Adrenal gland (tissue), 12 donors: ENCODE measurements around the gene ARL15. TPM values are rescaled to one million over a fixed set of nuclear protein-coding genes. Genes with fewer than 3 reads are reported as not detected.

Experiments
- DNase-seq, 7 donors: peaks; one replicate each; pipeline ENCODE4 v3.0.0-alpha.2; 2019 to 2020
- H3K27ac ChIP-seq, 5 donors: fragments of 200-600 bp; sonication (generic) in 4 of 5; 1 replicate in 3 of 5; 2 replicates in 2 of 5; pipeline versions ENCODE4 v1.5.1 to v1.8.0; 2016 to 2020; ENCODE audit warnings: mild to moderate bottlenecking in 1 of 5
- H3K27me3 ChIP-seq: fragments of 200-600 bp; 2 replicates; pipeline ENCODE4 v1.8.0; 2021
- H3K36me3 ChIP-seq, 2 donors: fragments of 200-600 bp; replicated peaks in 1 of 2; 1 replicate in 1 of 2; 2 replicates in 1 of 2; pipeline versions ENCODE4 v1.5.1 to v1.8.0; 2018 to 2022
- H3K4me1 ChIP-seq, 2 donors: fragments of 200-600 bp; replicated peaks in 1 of 2; 1 replicate in 1 of 2; 2 replicates in 1 of 2; pipeline versions ENCODE4 v1.5.1 to v1.8.0; 2018 to 2021
- H3K4me3 ChIP-seq, 4 donors: fragments of 200-600 bp; sonication (generic) in 3 of 4; one replicate each; pipeline ENCODE4 v1.5.1; 2016 to 2018
- H3K9me3 ChIP-seq, 3 donors: fragments of 200-600 bp; sonication (generic) in 1 of 3; replicated peaks in 1 of 3; 1 replicate in 2 of 3; 2 replicates in 1 of 3; pipeline versions ENCODE4 v1.5.1 to v1.8.0; 2016 to 2021
- POLR2A ChIP-seq, 2 donors: fragments of 450-650 bp; IDR thresholded peaks; one replicate each; pipeline ENCODE4 v1.6.1; 2017; ENCODE audit warnings: antibody characterized with exemption in 2 of 2, mild to moderate bottlenecking in 2 of 2, moderate library complexity in 1 of 2
- WGBS, 4 donors: extraction: QIAGEN DNeasy Blood & Tissue Kit in 2 of 4; methylation state at CpG; one replicate each; pipeline versions ENCODE4 v1.1.5 to v1.1.7; 2013 to 2017; 5-methylcytosine and 5-hydroxymethylcytosine counted together
- intact Hi-C, 2 donors: fragments of 100-400 bp; cut with DNase I; formaldehyde crosslinking; loops; one replicate each; pipeline versions ENCODE4 v1.14.1 to v1.15.0; 2022 to 2023
- polyA plus RNA-seq, 3 donors: library from polyadenylated mRNA; stranded (reverse); fragments of 200-250 nt in 2 of 3; fragments of 350-450 nt in 1 of 3; fragmentation: Illumina TruSeq in 1 of 3; extraction: RNeasy Lipid Tissue Mini Kit (QIAGEN cat#74804) in 1 of 3; gene quantifications; one replicate each; pipeline ENCODE4 v1.2.3, GENCODE V29; 2013 to 2014
- total RNA-seq, 9 donors: library from RNA; depleted of rRNA in 4 of 9; stranded (reverse); fragments of >200 nt in 4 of 9; fragments of 120-200 nt in 1 of 9; fragmentation: NEBNext Ultra II Directional in 1 of 9; extraction: Animal tissue kit (Norgen Biotek cat#: 25700) in 1 of 9; gene quantifications; one replicate each; pipeline versions ENCODE4 v1.1.0 to v1.2.4, GENCODE V29; 2013 to 2023
- TF ChIP-seq, protein P1 (sequence below), 6 experiments: fragments of 450-650 bp in 4 of 6; fragments of 200-600 bp in 2 of 6; sonication (generic) in 1 of 6; IDR thresholded peaks; 1 replicate in 5 of 6; 2 replicates in 1 of 6; pipeline versions ENCODE4 v1.5.1 to v1.8.0; 2016 to 2021; ENCODE audit warnings: antibody characterized with exemption in 6 of 6, mild to moderate bottlenecking in 2 of 6, moderate library complexity in 1 of 6
- donor health status: healthy with polysubstance abuse.
- donor health status: Bipolar disorder and iron deficiency.
- donor health status: DM: yes; HTN: yes; CAD: no.
- donor health status: DM: no; HTN: no; CAD: no.
- donor health status: DM: no; HTN: no; CAD: no.
- donor health status: DM: yes; HTN: yes; CAD: no.

Gene ARL15
- total and polyA plus RNA-seq, 12 donors = 12.1 to 85.6 (median 38.9) TPM

GRCh38 chr5:53922508-53923498 lies 387.6 kb downstream of the ARL15 start:
- H3K27me3 ChIP-seq = no peaks in the 10 kb centered on the region
- intact Hi-C loops = loop anchor here in 1 of 2 donors (5.0 kb wide), 1 partner anchor 34 kb away; no protein-coding TSS in a partner anchor
- H3K4me1 ChIP-seq = no peaks in the 10 kb centered on the region
- no peak overlapping the region for H3K27ac ChIP-seq
- H3K36me3 ChIP-seq = no peaks in the 10 kb centered on the region
- DNase-seq = no peak
- no peaks in the 10 kb centered on the region for H3K9me3 ChIP-seq
- TF ChIP-seq, protein P1, sequence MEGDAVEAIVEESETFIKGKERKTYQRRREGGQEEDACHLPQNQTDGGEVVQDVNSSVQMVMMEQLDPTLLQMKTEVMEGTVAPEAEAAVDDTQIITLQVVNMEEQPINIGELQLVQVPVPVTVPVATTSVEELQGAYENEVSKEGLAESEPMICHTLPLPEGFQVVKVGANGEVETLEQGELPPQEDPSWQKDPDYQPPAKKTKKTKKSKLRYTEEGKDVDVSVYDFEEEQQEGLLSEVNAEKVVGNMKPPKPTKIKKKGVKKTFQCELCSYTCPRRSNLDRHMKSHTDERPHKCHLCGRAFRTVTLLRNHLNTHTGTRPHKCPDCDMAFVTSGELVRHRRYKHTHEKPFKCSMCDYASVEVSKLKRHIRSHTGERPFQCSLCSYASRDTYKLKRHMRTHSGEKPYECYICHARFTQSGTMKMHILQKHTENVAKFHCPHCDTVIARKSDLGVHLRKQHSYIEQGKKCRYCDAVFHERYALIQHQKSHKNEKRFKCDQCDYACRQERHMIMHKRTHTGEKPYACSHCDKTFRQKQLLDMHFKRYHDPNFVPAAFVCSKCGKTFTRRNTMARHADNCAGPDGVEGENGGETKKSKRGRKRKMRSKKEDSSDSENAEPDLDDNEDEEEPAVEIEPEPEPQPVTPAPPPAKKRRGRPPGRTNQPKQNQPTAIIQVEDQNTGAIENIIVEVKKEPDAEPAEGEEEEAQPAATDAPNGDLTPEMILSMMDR (IDR thresholded peaks at IDR 0.05) = no peak
- TF ChIP-seq POLR2A (IDR thresholded peaks at IDR 0.05) = no peak
- 86 to 97% (median 89%) methylated on average over 8 of the region's 8 CpGs for WGBS, 4 donors
- H3K4me3 ChIP-seq = no peak overlapping the region

GRCh38 chr5:53917826-53918225 lies 392.5 kb downstream of the ARL15 start:
- Histone ChIP-seq H3K9me3 (no peaks in the 10 kb centered on the region), H3K27me3 (no peaks in the 10 kb centered on the region), H3K36me3 (no peaks in the 10 kb centered on the region), H3K4me1 (no peaks in the 10 kb centered on the region), H3K4me3 (no peak overlapping the region), H3K27ac (no peak overlapping the region)
- no peak for DNase-seq
- intact Hi-C loops = no loop called here
- TF ChIP-seq, protein P1 (IDR thresholded peaks at IDR 0.05) = no peak
- no peak for TF ChIP-seq POLR2A (IDR thresholded peaks at IDR 0.05)
- 91 to 95% (median 93%) methylated on average over 3 of the region's 3 CpGs for WGBS, 4 donors

- H3K4me3 ChIP-seq = no peak overlapping the region
- intact Hi-C loops = no loop called here
- no peaks in the 10 kb centered on the region for H3K36me3 ChIP-seq
- no peak overlapping the region for H3K27ac ChIP-seq
- TF ChIP-seq, protein P1 (IDR thresholded peaks at IDR 0.05) = peak in 2 of 6 experiments; percentile 17 to 25
- no peak for TF ChIP-seq POLR2A (IDR thresholded peaks at IDR 0.05)
- H3K4me1 ChIP-seq = no peaks in the 10 kb centered on the region
- no peak for DNase-seq
- no peaks in the 10 kb centered on the region for H3K27me3 ChIP-seq
- H3K9me3 ChIP-seq = no peaks in the 10 kb centered on the region
Observed at GRCh38 chr5:53917095-53917494, 393.3 kb downstream of the ARL15 start.

DNA sequence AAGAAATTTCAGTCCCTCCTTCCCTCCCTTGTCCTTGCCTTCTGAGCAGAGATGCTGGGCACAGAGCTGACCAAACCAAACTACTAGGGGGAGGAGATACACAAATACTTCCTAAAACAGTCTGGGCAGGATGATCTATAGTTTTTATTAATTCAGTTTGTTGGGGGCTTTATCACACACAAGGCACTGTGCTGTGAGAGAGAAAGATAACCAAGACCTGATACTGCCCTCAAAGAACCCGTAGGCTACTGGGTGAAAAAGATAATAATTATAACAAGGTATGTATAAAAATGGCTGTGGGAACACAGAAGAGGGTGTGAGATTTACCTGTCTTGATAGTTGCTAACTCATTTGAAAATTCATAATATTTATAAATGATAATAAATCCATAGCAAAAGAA lies 395.3 kb downstream of the ARL15 start:
- H3K9me3 ChIP-seq = no peaks in the 10 kb centered on the region
- H3K36me3 ChIP-seq = no peaks in the 10 kb centered on the region
- H3K27me3 ChIP-seq = no peaks in the 10 kb centered on the region
- no peak overlapping the region for H3K27ac ChIP-seq
- no peak overlapping the region for H3K4me3 ChIP-seq
- intact Hi-C loops = no loop called here
- no peak for DNase-seq
- no peak for TF ChIP-seq POLR2A (IDR thresholded peaks at IDR 0.05)
- TF ChIP-seq, protein P1 (IDR thresholded peaks at IDR 0.05) = no peak
- 90 to 97% (median 94%) methylated on average over 1 of the region's 1 CpG for WGBS, 4 donors
- no peaks in the 10 kb centered on the region for H3K4me1 ChIP-seq
